ENCODE data around the gene RNGTT. TPM values are rescaled to one million over a fixed set of nuclear protein-coding genes. Genes with fewer than 3 reads are reported as not detected.

The RNGTT gene
- total and polyA plus RNA-seq, 8 donors = 1.8 to 31.6 (median 5.8) TPM

DNA sequence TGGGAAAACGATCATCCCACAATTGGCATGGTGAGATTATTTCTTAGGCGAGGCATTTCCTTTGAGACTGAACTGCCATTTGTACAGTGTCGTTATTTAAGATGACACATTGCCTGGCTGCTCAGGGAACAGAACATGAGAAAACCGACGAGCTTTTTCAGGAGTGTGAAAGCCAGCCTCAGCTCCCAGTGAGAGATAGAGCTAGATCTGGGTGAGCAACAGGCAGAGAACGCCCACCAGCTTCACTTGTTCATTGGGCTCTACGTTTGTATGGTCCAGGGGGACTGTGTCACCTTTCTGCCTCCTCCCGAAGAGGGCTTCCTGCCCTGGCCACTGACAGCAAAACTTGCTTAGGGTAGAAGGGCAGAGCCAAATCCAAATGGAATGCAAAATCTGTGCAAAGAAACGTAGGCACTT is 378.1 kb downstream of the RNGTT start:
- peaks cover 0 to 10% (median 3%) of the 10 kb centered on the region in 4 donors for H3K9me3 ChIP-seq
- WGBS, 5 donors = 62 to 69% (median 67%) methylated on average over 9 of the region's 9 CpGs
- H3K4me3 ChIP-seq = no peak overlapping the region
- H3K36me3 ChIP-seq = no peaks in the 10 kb centered on the region
- DNase-seq = no peak
- H3K27me3 ChIP-seq = peaks cover 0 to 16% (median 0%) of the 10 kb centered on the region in 3 donors
- TF ChIP-seq POLR2A (IDR thresholded peaks at IDR 0.05) (no peak), POLR2AphosphoS5 (IDR thresholded peaks at IDR 0.05) (no peak), EP300 (IDR thresholded peaks at IDR 0.05) (no peak)
- TF ChIP-seq, protein P1, sequence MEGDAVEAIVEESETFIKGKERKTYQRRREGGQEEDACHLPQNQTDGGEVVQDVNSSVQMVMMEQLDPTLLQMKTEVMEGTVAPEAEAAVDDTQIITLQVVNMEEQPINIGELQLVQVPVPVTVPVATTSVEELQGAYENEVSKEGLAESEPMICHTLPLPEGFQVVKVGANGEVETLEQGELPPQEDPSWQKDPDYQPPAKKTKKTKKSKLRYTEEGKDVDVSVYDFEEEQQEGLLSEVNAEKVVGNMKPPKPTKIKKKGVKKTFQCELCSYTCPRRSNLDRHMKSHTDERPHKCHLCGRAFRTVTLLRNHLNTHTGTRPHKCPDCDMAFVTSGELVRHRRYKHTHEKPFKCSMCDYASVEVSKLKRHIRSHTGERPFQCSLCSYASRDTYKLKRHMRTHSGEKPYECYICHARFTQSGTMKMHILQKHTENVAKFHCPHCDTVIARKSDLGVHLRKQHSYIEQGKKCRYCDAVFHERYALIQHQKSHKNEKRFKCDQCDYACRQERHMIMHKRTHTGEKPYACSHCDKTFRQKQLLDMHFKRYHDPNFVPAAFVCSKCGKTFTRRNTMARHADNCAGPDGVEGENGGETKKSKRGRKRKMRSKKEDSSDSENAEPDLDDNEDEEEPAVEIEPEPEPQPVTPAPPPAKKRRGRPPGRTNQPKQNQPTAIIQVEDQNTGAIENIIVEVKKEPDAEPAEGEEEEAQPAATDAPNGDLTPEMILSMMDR (IDR thresholded peaks at IDR 0.05) = no peak
- H3K27ac ChIP-seq = no peak overlapping the region
- no peaks in the 10 kb centered on the region for H3K4me1 ChIP-seq
- intact Hi-C loops (cut with DNase I; ENCODE audit: low total_unique reads) = no loop called here

DNA sequence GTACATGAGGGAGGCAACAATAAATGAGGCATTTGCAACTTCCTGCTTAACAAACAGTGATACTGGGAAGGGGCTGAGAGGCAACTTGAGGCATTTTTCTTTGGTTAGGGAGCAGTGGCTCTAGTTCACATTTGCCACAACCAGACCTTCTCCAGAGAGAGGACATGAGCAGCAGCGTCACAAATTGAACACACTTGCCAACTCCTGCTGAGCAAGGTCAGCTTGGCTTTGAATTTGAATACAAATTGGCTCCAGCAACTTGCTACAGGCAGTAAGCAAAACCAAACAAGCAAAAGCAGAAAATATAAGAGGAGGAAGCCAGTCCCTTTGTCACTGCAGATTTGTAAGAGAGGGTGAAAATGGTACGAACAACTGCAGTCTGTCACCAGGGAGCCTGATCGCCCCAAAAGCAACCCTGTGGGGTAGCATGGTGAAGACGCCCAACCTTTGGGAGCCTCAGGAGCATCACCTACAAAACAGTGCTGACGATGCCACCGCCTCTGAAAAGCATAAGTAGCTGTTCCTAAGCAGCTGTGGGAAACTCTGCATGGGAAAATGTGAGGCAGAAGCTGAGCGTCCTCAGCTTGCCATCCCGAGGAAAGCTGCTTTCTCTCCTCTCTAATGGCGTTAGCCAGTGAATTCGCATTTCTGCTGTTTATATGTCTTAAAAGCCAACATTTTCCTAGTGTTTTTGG is 378.7 kb downstream of the RNGTT start:
- 59 to 77% (median 71%) methylated on average over 10 of the region's 10 CpGs for WGBS, 5 donors
- TF ChIP-seq POLR2A (IDR thresholded peaks at IDR 0.05) (no peak), POLR2AphosphoS5 (IDR thresholded peaks at IDR 0.05) (no peak), EP300 (IDR thresholded peaks at IDR 0.05) (no peak)
- TF ChIP-seq, protein P1 (IDR thresholded peaks at IDR 0.05) = no peak
- peaks cover 0 to 10% (median 3%) of the 10 kb centered on the region in 4 donors for H3K9me3 ChIP-seq
- no peaks in the 10 kb centered on the region for H3K4me1 ChIP-seq
- H3K36me3 ChIP-seq = no peaks in the 10 kb centered on the region
- H3K27ac ChIP-seq = no peak overlapping the region
- intact Hi-C loops (cut with DNase I; ENCODE audit: low total_unique reads) = no loop called here
- no peak overlapping the region for H3K4me3 ChIP-seq
- H3K27me3 ChIP-seq = peaks cover 0 to 16% (median 0%) of the 10 kb centered on the region in 3 donors
- DNase-seq = no peak

DNA sequence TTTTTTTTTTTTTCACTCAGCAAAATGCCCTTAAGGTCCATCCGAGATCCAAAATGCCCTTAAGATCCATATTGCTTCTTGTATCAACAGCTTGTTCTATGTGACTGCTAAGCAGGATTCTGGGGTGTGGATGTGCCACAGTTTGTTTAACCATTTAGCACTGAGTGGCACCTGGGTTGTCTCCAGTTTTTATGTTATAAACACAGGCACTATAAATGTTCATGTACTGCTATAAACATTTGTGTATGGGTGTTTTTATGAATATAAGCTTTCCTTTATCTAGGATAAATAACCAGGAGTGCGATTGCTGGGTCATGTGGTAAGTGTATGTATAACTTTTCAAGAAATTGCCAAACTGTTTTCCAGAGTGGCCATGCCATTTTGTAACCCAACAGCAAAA is 386.0 kb downstream of the RNGTT start:
- TF ChIP-seq POLR2A (IDR thresholded peaks at IDR 0.05) (no peak), EP300 (IDR thresholded peaks at IDR 0.05) (no peak), POLR2AphosphoS5 (IDR thresholded peaks at IDR 0.05) (no peak)
- TF ChIP-seq, protein P1 (IDR thresholded peaks at IDR 0.05) = no peak
- Histone ChIP-seq H3K36me3 (no peaks in the 10 kb centered on the region), H3K27ac (no peak overlapping the region), H3K9me3 (peaks cover 0 to 6% (median under 1%) of the 10 kb centered on the region in 4 donors), H3K4me1 (no peaks in the 10 kb centered on the region), H3K27me3 (no peaks in the 10 kb centered on the region), H3K4me3 (no peak overlapping the region)
- 44 to 61% (median 53%) methylated on average over 2 of the region's 2 CpGs for WGBS, 5 donors
- no peak for DNase-seq
- intact Hi-C loops (cut with DNase I; ENCODE audit: low total_unique reads) = no loop called here

DNA sequence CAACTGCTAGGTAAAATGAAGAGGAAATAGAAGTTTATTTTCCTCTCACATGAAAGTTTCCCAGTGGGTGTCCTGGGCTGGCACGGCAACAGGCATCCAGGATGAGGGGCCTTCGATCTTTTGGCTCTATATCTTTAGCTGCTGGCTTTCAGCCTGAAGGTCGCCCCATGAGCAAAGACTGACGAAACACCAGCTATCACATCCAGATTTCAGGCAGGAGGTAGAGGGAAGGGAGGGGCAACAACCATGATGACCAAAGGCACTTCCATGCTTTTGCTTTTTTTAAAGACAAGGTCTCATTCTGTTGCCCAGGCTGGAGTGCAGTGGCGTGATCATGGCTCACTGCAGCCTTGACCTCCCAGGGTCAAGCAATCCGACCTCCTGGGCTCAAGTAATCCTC is 387.9 kb downstream of the RNGTT start:
- H3K27me3 ChIP-seq = no peaks in the 10 kb centered on the region
- H3K4me1 ChIP-seq = no peaks in the 10 kb centered on the region
- TF ChIP-seq EP300 (IDR thresholded peaks at IDR 0.05) (no peak), POLR2A (IDR thresholded peaks at IDR 0.05) (no peak), POLR2AphosphoS5 (IDR thresholded peaks at IDR 0.05) (no peak)
- TF ChIP-seq, protein P1 (IDR thresholded peaks at IDR 0.05) = no peak
- H3K36me3 ChIP-seq = no peaks in the 10 kb centered on the region
- 68 to 80% (median 76%) methylated on average over 6 of the region's 6 CpGs for WGBS, 5 donors
- no peak overlapping the region for H3K4me3 ChIP-seq
- peaks cover 0 to 3% (median 0%) of the 10 kb centered on the region in 4 donors for H3K9me3 ChIP-seq
- H3K27ac ChIP-seq = no peak overlapping the region
- DNase-seq = no peak
- intact Hi-C loops (cut with DNase I; ENCODE audit: low total_unique reads) = no loop called here
